GM18507 (cell line): ENCODE data around the gene CXXC5.

Experiments
- DNase-seq: peaks from one replicate; pipeline ENCODE4 v3.0.0; 2011; ENCODE audit warnings: low read depth; ENCODE audit not compliant: insufficient read length; ENCODE audit errors: extremely low spot score
- FAIRE-seq: peaks from 2 replicates; lab custom pipeline; 2011; peaks lifted over from hg19 to GRCh38; lab: Jason Lieb, UNC

CXXC5 gene

DNA sequence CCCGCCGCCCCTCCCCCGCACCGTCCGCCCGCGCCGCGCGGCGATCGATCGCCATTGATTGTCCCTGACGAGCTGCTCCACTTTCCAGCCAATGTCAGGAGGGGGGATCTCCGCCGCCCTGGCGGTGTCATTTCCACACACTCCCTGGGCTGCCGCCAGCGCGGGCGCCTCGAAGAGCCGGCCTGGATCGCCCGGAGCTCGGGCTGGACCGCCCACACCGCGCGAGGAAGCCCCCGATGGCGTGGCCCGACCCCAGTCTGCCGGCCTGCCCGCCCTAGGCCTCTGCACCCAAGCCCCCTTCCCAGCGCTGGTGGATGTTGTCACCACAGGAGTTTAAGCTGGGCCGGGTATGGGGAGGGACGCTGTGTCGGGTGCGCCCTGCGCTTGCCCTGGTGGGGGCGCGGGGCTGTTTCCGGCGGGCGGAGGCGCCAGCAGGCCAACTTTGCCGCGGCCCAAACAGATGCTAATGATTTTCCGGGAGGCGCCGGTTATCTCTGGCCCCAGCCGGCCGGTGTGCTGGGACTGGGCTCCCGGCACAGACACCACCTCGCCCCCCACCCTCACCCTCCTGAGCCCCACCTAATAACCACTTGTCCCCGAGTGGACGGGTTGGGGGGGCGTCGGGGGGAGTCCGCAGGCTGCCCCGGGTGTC, 10.6 kb upstream of the CXXC5 start:
- no peak for FAIRE-seq
- peak; percentile 60 for DNase-seq

DNA sequence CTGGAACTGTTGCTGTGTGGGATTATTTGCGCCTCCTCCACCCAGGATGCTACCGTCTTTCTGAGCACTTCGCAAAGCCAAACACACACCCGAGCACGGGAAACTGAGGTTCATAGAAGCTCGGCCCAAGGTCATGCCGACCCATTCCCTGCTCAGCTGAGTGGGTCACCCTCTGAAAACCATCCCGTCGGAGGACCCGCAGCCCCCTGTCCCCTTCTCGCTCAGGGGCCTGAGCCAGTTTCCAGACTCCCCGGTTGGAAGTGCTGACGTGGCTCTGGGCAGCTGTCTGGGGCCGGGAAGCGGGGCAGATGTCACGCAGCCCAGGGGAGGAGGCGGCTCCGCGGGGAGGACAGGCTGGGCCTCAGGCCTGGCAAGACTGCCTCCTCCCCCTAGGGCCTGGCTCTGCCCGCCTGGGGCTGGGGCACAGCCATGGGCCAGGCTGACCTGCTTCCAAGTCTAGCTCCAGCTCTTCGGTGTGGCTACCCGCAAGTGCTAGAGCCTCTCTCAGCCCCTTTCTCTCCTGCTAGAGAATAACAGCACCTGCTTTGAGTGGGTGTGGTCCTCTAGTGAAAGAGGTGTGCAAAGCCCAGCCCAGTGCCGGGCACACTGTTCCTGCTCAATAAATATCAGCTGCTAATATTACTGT, 9.9 kb upstream of the CXXC5 start:
- DNase-seq (no peak), FAIRE-seq (peak; percentile 36)

- DNase-seq (no peak), FAIRE-seq (no peak)
Measured at GRCh38 chr5:139638736-139639618, 9.2 kb upstream of the CXXC5 start.

DNA sequence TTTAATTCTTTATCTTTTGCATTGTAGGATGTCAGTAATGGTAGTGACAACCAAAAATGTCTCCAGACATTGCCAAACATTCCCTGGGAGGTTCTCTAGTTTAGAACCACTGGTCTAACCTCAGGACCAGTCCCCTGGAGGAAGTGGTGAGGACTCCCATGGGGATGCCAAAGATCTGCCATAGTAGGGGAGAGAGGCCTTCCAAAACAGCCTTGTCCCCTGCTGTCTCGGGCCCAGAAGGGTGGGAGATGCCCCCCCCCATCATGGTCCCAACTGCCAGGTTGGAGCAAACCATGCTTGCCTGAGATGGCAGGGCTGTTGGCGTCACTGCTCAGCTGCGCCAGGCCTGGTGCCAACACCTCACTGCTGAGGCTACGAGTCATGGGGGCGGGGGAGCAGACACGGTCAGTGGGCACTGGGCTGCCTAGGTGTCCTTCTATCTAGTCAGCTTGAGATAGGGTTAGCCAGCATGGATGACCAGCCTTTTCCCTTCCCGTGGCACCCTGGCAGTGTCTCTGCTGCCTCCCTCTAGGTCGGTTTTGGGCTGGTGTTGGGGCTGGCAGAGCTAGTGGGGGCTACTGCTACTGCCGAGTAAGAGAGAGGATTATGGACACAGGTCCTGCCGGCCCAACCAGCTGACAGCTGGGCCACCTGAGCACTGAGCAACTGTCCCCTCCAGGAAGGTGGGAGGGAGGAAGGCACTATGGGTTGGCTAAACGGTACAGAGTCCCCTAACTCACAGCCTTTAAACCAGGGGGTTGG, 8.3 kb upstream of the CXXC5 start:
- DNase-seq = no peak
- FAIRE-seq = no peak

- DNase-seq (no peak), FAIRE-seq (no peak)
Measured at GRCh38 chr5:139640421-139641115, 7.6 kb upstream of the CXXC5 start.

GRCh38 chr5:139641116-139642080, 6.8 kb upstream of the CXXC5 start:
- FAIRE-seq = no peak
- DNase-seq = no peak

GRCh38 chr5:139642213-139642612, 5.9 kb upstream of the CXXC5 start:
- no peak for DNase-seq
- no peak for FAIRE-seq

DNA sequence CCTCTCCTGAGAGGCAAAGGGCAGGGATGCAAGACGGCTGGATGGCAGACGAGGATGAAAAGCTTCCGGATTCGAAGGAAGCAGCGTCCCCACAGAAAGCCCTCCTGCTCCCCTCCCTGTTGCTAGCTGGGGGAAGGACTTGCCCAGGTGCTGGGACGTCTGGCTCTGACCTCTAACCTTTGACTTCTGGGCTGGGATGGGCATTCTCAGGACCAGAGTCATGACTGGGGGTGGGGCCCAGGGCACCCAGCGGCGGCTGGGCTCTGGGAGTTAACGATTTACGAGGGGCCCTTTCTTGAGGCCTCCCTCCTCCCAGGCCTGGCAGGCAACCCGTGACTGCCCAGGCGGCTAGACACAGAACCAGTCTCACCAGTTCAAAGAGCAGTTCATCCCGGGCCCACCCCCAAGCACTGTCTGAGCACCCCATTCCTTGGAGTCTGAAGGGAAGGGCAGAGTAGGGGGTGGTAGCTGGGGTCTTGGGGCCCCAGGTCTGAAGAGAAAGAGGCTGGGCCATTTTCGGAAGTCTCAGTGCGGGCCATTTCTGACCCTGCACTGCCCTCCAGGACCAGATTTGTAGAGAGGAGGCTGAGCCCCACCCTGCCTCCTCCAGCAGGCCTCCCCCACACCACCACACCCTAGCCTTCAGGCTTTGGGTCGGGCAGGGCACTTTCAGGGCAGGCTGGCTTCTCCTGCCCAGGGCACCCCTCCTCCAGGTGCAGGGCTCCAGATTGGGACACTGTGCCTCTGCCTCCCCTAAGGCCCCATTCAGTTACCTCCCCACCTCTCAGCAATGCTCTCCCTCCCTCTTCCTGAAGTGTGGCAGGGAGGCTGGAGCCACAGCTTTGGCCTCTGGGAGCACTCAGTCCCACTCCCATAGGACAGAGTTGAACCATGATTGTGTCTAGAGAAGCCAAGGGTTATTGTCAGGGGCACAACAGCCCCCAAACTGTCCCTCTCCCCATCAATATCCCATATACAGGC, 5.0 kb upstream of the CXXC5 start:
- no peak for FAIRE-seq
- DNase-seq = no peak

GRCh38 chr5:139644001-139644456, 4.1 kb upstream of the CXXC5 start:
- no peak for FAIRE-seq
- DNase-seq = no peak

DNA sequence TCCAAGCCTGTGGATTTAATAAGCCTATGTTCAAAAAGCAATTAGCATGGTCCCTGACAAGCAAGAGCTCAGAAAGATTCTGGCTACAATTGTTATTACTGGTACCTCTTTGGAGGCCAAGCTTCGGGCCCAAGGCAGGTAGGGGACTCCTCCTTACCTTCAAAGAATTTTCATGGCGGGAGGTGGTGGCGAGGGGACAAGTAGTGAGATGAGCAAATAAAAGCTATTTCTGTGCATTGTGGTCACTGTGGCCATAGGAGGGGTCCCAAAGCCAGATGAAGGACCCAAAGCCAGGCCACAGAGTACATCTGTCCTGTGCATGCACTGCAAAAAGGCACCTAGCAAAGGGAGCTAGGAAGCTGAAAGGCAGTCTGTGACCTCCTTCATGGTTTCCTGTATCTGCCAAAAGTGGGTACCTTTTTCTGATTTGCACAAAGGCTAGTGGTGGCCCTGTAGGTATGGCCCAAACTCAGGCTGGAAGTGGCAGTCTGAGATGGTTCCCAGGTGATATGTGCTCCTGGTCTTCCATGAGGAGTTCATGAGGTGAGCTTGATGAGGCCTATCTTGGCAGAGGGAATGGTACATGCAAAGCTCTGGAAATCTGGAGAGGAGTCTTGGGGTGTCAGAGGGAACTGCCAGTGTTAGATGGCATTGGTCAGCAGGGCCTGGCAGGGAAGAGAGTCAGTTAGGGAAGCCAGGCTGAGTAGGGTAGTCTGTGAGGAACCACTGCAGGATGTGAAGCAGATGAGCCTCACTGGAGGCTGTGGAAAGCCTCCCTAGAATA, 3.3 kb upstream of the CXXC5 start:
- FAIRE-seq (no peak), DNase-seq (no peak)

GRCh38 chr5:139645430-139645871, 2.7 kb upstream of the CXXC5 start:
- DNase-seq (no peak), FAIRE-seq (no peak)

GRCh38 chr5:139646111-139646510, 2.0 kb upstream of the CXXC5 start:
- FAIRE-seq (no peak), DNase-seq (no peak)

- DNase-seq (no peak), FAIRE-seq (no peak)
Measured at GRCh38 chr5:139646912-139647505, 1.1 kb upstream of the CXXC5 start.

- no peak for FAIRE-seq
- no peak for DNase-seq
Measured at GRCh38 chr5:139647506-139648204, 494 bp upstream of the CXXC5 start.
